Amygdala (tissue), 56 donors: Measurements from ENCODE around the gene NR1H4.
"Not testable (repeated sequence)": the region's sequence is repeated elsewhere in the genome, so short reads cannot be mapped to it uniquely, and the experiment has no call there.

Experiments
- DNase-seq, 56 donors: peaks; one replicate each; lab custom pipeline; 2025; lab: John Stamatoyannopoulos, UW

Gene NR1H4

DNA sequence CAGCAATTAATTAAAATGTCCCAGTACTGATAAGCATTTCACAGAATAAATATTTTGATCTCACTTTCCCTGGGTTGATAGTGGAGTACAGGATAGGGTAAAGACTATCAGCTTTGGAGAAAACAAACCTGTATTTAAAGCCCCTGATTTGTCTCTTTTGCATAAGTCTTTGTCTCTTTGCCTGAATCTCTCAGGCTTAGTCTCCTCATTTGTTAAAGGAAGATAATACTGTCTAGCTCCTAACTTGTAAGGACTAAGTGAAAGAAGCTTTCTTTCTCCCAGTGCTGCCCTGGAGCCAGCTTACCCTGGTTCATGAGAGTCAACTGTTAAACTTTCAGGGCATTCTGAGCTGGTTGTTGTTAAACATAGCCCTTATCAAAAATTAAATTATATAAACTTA lies 5.5 kb upstream of the NR1H4 start:
- no peak for DNase-seq

DNA sequence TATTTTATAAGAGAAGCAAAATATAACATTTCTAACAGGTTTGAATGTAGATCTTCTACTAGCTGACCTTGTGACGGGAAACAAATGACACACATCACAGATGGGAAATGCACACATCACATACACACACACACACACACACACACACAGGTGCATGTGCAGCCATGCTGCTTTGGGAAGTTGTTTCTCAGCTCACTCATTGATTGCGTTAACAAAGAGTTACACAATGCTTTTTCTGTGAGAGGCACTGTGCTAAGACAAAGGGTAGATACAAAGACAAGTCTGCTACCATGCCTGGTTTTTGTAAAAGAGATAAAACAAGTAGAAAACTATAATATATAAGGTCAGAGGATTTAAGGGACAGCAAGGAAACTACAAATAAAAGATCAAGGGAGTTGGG lies 1.3 kb upstream of the NR1H4 start:
- DNase-seq = no peak

DNA sequence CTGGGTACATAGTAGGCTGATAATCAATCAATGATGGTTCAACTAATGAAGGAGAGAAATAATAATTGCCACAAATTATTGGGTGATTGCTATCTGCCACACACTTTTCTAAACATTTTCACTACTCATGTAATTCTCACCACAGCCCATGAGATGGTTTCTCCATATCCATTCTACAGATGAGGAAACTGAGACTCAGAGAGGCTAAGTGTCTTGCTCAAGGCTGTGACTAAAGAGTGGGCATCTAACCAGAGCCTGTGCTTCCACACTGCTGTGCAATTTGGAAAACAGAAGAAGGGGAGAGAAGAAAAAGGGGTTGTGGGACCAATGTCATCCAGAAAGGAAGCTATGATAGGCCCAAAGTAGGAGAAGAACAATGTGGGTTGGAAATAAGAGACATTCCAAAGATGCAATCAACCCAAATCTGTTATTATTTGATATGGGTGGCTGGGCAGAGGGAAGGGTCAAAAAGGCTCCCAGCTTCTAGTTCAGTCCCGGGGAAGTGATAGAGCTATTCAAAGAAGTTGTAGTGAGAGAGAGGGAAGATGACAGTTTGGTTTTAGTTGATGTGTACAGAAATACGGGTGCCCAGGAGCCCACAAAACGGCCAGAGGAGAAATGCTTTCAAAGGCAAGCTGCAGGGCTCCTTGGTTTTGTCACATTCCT lies 483 bp upstream of the NR1H4 start:
- DNase-seq = no peak

DNA sequence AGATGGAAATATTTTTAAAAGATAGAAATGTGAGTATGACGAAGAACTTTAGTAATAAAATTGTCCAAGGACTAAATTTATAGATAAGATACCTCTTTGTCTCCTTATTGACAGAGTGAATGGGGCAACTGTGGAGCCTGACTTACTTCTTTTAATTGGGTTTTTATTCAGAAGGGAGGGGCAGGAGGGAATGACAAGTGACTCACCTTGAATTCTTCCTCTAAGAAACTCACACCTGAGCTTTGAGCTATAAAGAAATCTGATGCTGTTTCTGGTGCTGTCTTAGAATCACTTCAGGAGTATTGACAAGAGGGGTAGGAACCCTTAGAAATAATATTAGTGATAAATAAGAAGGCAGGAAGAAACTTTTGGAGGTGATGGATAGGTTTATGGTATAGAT lies 951 bp downstream of the NR1H4 start:
- no peak for DNase-seq

DNA sequence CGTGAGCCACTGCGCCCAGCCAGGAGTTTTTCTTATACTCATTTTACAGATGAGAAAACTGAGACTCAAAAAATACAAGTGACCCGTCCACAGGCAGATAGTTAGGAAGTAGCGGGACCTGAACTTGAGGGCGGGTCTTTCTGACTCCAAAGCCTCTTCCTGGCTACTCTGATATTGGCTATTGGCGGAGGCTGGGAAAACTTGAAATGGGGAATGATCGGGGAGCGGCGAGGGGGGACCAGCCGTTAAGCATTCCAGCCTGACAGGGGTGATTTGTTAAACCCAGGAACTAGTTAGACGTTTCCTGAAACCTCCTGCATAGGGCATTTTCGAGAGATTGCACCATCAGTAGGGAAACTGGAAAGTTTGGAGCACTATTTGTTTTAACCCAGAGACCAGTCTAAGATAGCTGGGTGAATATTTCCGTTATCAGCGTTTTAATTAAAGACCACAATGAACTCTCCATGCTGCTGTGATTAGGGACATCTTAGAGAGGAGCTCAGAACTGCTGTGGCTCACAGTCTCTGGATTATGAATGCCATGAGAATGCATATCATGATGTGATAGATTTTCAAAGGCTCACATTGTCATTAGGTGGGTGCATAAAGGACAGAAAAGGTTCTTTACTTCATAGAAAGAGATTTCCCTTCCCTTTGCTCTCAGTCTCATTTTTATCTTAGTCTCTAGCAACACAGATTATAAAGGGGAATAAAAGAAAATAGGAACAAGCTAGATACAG lies 2.5 kb downstream of the NR1H4 start:
- DNase-seq = no peak

DNA sequence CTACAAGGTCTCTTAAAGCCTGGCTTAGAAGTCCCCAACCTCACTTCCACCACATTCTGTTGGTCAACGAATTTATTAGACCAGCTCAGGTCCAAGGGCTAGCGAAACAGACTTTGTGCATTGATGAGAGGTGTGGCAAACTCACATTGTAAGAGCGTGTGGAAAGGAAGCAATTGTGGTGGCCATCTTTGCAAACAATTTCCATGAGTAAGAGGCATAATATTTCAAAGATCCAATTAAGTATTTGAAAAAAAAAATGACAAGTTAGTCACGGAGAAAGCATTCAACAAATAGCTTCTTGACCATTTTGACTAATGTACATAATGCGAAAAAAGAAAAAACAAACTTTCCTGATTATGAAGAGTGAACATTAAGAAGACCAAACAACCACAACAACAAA lies 7.4 kb downstream of the NR1H4 start:
- no peak for DNase-seq

DNA sequence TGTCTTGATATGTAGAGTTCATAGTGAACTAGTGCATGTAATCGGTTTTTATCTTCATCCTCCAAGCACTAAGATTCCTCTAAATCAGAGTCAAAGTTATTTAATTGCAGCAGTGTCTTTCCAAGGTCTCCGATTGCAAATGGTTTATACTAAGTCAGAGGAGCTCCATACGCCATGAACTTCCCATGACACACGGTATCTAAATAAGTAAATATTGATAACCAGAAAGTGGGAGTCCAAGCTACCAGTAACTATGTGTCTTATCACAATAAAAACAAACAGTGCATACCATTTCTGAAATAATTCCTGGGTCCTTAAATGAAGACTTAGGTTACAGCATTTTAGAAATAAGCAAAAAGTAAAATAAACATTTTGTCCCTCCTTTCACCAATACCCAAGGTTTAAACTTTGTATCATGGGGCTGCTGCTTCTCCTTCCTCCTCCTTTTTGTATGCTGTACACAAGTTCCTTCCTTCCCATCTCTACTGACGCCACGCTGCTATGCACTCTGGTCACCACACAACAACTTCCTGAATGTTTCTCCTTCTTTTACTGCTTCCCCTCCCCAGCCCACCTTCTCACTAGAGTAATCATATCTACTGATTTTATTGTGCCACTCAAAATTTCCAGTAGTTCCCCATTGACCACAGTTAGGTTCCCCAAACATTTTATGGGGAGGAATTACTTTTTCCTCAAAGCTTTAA lies 10.7 kb downstream of the NR1H4 start:
- DNase-seq = no peak

DNA sequence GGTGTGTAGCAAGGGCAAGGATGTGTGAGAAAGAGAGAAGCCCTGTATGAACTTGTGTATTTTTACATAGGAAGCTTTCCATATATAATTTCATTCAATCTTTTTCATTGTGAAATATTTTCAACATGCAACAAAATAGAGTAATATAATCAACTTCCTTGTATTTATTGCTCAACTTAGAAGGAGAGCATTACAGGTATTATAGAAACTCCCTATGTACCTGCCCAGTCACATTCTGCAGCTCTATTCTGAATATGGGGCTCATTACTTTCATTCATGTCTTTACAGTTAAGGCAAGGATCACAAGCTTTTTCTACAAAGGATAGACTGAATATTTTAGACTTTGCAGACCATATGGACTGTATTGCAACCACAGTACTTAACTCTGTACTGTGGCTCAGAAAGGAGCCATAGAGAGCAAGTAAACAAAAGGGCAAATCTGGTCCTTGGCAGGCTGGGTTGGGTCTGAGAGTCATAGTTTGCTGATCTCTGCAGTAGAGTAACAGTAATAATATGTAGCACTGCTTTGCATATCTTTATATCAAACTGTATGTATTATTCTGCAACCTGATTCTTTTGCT lies 11.3 kb downstream of the NR1H4 start:
- no peak for DNase-seq

DNA sequence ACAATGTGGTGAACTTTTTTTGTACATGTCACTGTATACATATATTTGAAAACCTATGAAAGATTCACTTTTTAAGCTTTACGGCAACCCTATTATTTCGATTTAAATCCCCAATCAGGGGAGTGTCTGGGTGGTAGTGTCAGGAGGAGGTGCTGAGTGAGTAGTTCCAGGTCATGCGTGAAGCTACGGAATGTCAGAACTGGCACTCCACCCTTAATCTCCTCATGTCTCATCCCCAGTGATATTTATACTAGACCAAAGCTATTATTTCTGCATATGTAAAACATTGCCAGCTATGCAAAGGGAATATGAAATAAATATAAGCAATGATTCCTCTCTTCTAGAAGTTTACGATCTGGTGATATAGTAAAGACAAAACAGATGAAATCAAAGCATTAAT lies 12.3 kb downstream of the NR1H4 start:
- no peak for DNase-seq

DNA sequence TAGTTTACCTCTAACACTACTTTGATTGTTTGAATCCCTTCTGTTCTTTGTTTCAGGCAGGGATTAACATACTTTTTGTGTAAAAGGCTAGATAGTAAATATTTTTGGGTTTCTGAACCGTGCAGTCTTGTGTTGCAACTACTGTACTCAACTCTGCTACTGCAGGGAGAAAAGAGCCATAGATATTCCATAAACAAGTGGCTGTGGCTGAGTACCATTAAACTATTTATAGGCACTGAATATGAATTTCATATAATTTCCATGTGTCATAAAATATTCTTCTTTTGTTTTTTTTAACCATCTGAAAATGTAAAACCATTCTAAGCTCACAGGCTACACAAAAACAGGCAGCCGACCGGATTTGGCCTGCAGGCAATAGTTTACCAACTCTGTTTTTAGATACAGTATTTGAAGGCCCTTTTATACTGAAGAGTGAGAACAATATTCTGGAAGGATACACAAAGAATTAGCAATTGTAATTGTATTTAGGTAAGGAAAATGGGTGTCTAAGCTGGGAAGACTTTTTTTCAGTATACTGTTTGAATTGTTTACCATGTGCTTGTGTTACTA lies 15.7 kb downstream of the NR1H4 start:
- no peak for DNase-seq

DNA sequence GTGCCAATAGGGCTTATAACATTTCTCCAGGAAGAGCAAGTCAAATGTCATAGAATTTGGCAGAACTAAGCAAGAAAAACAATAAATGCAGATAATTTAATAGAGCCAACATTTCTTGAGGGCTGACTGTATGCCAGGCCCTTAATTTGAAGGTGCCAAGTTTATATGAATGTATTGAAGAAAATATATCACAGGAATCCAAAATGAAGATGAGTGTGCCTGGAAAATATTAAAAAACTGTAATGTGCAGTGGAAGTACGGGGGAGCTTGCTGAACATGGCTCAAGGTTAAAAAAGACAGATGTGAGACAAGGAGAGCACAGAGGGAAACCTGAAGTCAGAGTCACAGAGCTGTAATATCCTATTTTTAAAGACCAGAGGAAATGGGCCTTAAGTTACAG lies 16.4 kb downstream of the NR1H4 start:
- no peak for DNase-seq

DNA sequence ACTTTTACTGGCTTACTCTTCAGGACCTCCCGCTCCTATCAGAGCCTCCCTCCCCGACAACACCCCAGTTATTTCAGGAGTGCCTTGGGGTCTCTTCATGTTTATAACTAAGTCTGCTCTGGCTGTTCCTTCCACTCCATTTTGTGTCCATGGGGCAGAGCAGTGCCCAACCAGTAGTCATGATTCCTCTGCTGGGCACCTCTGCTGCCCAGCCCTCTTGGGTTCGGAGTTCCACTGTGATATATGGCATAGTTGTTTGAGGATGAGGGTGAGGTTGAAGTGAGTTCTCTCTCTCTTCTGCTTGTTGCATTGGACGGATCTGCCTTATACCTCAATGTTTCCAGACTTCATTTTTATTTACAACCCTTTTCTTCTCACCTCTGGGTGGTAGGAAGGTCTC lies 17.4 kb downstream of the NR1H4 start:
- no peak for DNase-seq

DNA sequence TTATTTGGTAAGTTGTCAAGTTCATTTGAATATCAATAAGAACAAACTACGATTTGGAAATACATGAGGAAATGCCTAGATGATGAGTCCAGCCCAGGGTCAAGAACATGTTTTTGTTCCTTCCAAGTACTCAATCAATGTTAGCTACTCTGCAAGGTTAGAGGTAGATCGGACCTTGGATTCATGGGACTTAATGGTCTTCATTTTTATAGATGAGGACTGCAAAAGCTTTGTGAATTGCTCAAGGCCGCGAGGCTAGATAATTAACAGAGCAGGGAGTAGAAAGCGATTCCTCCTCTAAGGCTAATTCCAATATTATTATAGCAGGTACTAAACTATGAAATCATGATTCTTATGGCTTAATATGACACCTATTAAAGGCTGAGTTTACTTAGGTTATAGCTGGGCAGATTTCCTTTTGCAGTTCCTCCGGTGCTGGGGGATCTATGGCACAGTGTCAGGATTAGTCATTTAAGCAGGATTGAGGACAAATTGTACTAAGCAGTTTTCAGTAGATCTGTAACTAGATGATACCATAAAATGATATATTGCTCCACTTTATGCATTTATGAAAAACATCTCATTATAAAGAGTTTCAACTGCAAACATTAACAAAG lies 19.8 kb downstream of the NR1H4 start:
- DNase-seq = no peak

DNA sequence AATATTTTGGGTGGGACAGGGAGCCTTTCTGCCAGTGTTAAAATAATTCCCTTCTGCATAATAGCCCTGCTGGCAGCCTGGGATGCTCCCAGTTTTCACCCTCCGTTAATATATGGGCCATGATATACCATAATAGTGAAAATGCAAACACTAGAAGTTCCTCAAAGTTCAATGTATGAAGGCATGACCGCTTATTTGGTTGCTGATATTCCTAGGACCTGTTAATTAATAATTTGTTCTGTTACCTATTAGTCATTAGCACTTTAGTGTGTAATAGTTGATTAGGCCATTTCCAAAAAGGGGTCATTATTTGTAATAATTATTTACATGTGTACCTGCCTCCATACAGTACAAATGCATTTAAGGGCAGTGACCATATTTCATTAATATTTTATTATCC lies 20.4 kb downstream of the NR1H4 start:
- DNase-seq = no peak

DNA sequence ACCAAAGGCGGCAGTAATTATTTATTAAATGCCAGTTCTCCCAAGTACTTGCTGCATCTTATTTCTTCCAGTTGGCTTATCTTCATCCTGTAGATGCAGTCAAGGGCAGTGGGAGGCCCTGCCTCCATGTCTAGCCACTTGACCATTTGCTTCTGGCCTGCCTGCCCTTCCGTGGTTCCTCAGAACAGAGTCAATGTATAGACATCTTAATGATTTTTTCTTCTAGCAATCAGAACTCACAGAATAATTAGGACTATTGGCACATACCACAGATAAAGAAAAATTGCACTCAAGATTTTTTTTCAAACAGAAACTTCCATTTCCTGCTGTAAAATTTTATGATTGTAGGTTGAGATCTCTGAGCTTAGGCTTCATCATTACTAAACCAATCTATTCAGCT lies 20.9 kb downstream of the NR1H4 start:
- no peak for DNase-seq

DNA sequence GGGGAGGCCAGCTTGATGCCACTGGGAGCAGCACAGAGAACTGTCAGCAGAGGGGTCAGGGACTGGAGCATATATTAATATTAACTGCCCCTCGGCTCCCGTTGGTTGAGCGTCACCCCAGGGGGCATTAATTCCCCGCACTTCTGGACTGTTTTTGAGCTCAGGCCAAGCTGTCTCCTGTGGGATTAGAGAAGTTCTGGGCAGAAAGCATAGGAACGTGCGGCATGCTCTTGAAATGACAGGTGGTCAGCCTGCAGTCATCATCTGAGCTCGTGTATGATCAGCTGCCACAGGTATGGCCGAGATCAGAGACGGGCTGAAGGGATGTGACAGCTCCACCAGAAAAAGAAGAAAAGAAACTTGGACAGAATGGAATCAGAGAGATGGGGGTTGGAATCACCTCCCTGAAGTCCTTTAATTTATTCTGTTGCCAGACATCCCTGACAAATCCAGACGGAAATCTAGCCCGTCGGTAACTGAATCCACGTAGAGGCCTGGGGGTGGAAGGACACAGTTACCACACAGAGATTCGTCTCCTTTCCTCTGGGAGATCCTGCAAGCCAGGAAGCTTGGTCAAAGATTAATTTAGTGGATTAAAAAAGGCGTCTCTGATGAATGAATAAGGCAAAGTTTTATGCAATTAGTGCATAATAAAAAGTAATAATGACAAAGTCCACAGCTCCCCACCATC lies 23.6 kb downstream of the NR1H4 start:
- DNase-seq = no peak

DNA sequence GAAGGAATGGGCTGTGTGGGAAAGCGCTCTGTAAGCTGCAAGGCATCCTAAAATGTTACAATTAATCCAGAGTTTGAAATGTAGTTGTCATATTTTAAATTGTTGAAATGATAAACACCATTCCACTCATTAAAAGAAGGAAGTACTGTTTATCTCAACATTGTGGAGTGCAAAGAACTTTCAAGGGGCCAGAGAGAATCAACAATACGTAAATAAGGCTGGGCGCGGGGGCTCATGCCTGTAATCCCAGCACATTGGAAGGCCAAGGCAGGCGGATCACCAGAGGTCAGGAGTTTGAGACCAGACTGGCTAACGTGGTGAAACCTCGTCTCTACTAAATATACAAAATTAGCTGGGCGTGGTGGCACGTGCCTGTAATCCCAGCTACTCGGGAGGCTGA lies 24.5 kb downstream of the NR1H4 start:
- DNase-seq = no peak

DNA sequence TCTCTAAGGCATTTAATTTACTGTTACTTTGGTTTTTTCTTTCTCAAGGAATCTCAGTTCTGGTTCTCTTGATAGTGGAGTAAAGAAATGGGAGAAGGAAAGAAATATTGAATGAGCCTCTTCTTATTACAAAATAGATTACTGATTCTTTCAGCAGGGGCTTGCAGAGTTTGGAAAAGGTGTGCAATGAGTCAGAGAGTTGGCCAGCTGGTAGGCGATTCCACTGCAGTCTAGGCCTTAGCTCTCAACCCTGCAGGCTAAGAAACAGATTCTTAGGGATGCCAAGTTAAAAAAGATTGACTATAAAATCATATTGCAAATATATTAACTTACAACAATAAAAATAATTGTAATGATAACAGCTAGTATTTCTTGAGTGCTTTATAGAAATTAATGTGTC lies 25.8 kb downstream of the NR1H4 start:
- DNase-seq = no peak

DNA sequence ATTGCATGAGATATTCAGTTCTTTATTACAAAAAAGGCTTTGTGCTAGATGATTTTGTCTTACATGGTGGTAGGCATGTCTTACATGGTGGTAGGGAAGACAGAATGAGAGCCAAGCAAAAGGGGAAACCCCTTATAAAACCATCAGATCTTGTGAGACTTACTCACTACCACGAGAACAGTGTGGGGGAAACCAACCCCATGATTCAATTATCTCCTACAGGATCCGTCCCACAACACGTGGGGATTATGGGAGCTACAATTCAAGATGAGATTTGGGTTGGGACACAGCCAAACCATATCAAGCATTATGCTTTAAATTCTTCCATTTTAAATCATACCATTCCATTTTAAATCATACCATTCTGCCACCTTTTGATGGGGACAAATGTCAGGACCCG lies 29.1 kb downstream of the NR1H4 start:
- not testable (repeated sequence) for DNase-seq

DNA sequence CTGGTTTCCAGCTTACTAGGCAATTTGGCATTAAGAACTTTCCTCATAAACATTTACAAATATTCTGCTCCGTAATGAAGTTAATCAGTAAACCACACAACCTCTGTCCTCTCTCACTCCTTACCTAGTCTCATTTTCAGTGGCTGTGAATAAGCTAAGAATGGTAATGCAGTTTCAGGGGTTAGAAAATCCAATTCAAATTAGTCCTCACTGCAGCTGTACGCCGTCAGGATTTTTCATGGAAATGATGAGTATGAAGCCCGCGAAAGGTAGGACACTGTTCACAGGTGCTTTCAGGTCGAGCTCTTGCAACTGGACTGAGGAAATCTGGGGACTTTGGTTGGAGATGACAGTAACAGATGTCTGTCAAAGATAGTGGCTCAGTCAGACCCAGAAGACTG lies 29.6 kb downstream of the NR1H4 start:
- DNase-seq = no peak
